22Rv1 (cell line): ENCODE data around the gene TMEM61.

ENCODE experiments used
- ZFX ChIP-seq: fragments of 450-650 bp; IDR thresholded peaks from 2 replicates; pipeline ENCODE4 v1.6.1; 2017; ENCODE audit warnings: antibody characterized with exemption, borderline replicate concordance
- TF ChIP-seq, protein P1 (sequence below): fragments of 450-650 bp; IDR thresholded peaks from 2 replicates; pipeline ENCODE4 v1.5.1; 2017; ENCODE audit warnings: mild to moderate bottlenecking

DNA sequence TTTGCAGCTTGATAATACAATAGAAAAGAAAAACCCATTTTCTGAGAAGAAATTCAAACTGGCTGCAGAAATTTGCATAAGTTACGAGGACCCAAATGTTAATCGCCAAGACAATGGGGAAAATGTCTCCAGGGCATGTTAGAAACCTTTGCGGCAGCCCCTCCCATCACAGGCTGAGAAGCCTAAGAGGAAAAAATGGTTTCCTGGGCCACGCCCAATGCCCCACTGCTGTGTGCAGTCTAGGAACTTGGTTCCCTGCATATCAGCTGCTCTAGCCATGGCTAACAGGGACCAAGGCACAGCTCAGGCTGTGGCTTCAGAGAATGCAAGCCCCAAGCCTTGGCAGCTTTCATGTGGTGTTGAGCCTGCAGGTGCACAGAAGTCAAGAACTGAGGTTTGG is 37.5 kb upstream of the TMEM61 start:
- TF ChIP-seq, protein P1, sequence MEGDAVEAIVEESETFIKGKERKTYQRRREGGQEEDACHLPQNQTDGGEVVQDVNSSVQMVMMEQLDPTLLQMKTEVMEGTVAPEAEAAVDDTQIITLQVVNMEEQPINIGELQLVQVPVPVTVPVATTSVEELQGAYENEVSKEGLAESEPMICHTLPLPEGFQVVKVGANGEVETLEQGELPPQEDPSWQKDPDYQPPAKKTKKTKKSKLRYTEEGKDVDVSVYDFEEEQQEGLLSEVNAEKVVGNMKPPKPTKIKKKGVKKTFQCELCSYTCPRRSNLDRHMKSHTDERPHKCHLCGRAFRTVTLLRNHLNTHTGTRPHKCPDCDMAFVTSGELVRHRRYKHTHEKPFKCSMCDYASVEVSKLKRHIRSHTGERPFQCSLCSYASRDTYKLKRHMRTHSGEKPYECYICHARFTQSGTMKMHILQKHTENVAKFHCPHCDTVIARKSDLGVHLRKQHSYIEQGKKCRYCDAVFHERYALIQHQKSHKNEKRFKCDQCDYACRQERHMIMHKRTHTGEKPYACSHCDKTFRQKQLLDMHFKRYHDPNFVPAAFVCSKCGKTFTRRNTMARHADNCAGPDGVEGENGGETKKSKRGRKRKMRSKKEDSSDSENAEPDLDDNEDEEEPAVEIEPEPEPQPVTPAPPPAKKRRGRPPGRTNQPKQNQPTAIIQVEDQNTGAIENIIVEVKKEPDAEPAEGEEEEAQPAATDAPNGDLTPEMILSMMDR, result no peak
- TF ChIP-seq ZFX, result no peak
